GM15510 (cell line): Measurements from ENCODE around the gene SNAPC4.

ENCODE experiments used
- POLR2A ChIP-seq: IDR thresholded peaks from 3 replicates; pipeline ENCODE4 v1.6.1; 2011; ENCODE audit warnings: borderline replicate concordance; ENCODE audit not compliant: insufficient read length; ENCODE audit errors: extremely low read depth

The SNAPC4 gene

GRCh38 chr9:136400038-136400834, at the start of gene SNAPC4:
TSS of gene SNAPC4 (minus strand) at chr9:136400170. CDS start at chr9:136398428, 1,742 bp downstream.
- peak; percentile 94 for TF ChIP-seq POLR2A

- no peak for TF ChIP-seq POLR2A
Measured at GRCh38 chr9:136448655-136449054, 48.7 kb upstream of the SNAPC4 start.

- no peak for TF ChIP-seq POLR2A
Measured at GRCh38 chr9:136447173-136447778, 47.3 kb upstream of the SNAPC4 start.

- TF ChIP-seq POLR2A, result no peak
Measured at GRCh38 chr9:136445799-136446198, 45.8 kb upstream of the SNAPC4 start.

GRCh38 chr9:136444102-136444501, 44.1 kb upstream of the SNAPC4 start:
- no peak for TF ChIP-seq POLR2A

GRCh38 chr9:136443687-136444086, 43.7 kb upstream of the SNAPC4 start:
- TF ChIP-seq POLR2A, result no peak

GRCh38 chr9:136443087-136443486, 43.1 kb upstream of the SNAPC4 start:
- TF ChIP-seq POLR2A, result no peak

GRCh38 chr9:136442265-136442664, 42.3 kb upstream of the SNAPC4 start:
- TF ChIP-seq POLR2A, result no peak

GRCh38 chr9:136441681-136442245, 41.8 kb upstream of the SNAPC4 start:
- TF ChIP-seq POLR2A, result no peak

- no peak for TF ChIP-seq POLR2A
Measured at GRCh38 chr9:136441191-136441680, 41.3 kb upstream of the SNAPC4 start.

GRCh38 chr9:136439481-136440408, 39.8 kb upstream of the SNAPC4 start, which contains the start of gene INPP5E:
TSS of gene INPP5E (minus strand) at chr9:136439845. CDS start at chr9:136439419, 426 bp downstream.
- peak; percentile 64 for TF ChIP-seq POLR2A

GRCh38 chr9:136438548-136439480, 38.8 kb upstream of the SNAPC4 start:
- peak; percentile 35 for TF ChIP-seq POLR2A

GRCh38 chr9:136437839-136438547, 38.0 kb upstream of the SNAPC4 start:
- TF ChIP-seq POLR2A, result no peak
